ENCODE results near the gene HES7. TPM values are rescaled to one million over a fixed set of nuclear protein-coding genes. Genes with fewer than 3 reads are reported as not detected.

HES7 gene
- polyA plus RNA-seq, 1 donor from 2014 or later = 15.3 TPM

GRCh38 chr17:8100763-8101162 is 23.1 kb downstream of the HES7 start:
- Histone ChIP-seq H4K20me1 (ENCODE audit: insufficient read depth) (no peaks in the 10 kb centered on the region), H3K4me2 (ENCODE audit: low read length) (no peak overlapping the region)

GRCh38 chr17:8100111-8100510 is 23.8 kb downstream of the HES7 start:
- no peak overlapping the region for H3K27ac ChIP-seq (ENCODE audit: low read length)
- H3K79me2 ChIP-seq (replicated peaks; ENCODE audit: insufficient read depth, low read length) = no peaks in the 10 kb centered on the region
- no peak overlapping the region for H3K4me3 ChIP-seq (ENCODE audit: low read length)
- H4K20me1 ChIP-seq (ENCODE audit: insufficient read depth) = no peaks in the 10 kb centered on the region
- no peak overlapping the region for H3K4me2 ChIP-seq (ENCODE audit: low read length)
- H2AFZ ChIP-seq (ENCODE audit: low read depth, low read length) = no peak overlapping the region
- no peak overlapping the region for H3K9ac ChIP-seq (ENCODE audit: low read length)
- H3K9me3 ChIP-seq (ENCODE audit: low read length) = no peaks in the 10 kb centered on the region
- H3F3A ChIP-seq (ENCODE audit: insufficient read depth, low read length, poor library complexity, severe bottlenecking) = no peaks in the 10 kb centered on the region
- no peaks in the 10 kb centered on the region for H3K9me2 ChIP-seq (ENCODE audit: insufficient read depth, low read length)
- H3K27me3 ChIP-seq (ENCODE audit: insufficient read depth, low read depth, low read length) = no peaks in the 10 kb centered on the region
- H3K36me3 ChIP-seq (ENCODE audit: insufficient read depth, low read length) = no peaks in the 10 kb centered on the region
- TF ChIP-seq TAF1 (IDR thresholded peaks at IDR 0.05; ENCODE audit: low read depth) (no peak), EP300 (conservative IDR thresholded peaks at IDR 0.05; ENCODE audit: poor library complexity, severe bottlenecking) (no peak), EZH2 (IDR thresholded peaks at IDR 0.05; ENCODE audit: borderline replicate concordance, insufficient read depth, low read length, poor library complexity, severe bottlenecking) (no peak), REST (IDR thresholded peaks at IDR 0.05; ENCODE audit: borderline replicate concordance) (no peak), CTCF (IDR thresholded peaks at IDR 0.05; ENCODE audit: poor library complexity, severe bottlenecking) (no peak), SMC3 (conservative IDR thresholded peaks at IDR 0.05; ENCODE audit: poor library complexity) (no peak)

More at GRCh38 chr17:8100763-8101162, 23.1 kb downstream of the HES7 start:
- Histone ChIP-seq H3K9me2 (ENCODE audit: insufficient read depth, low read length) (no peaks in the 10 kb centered on the region), H2AFZ (ENCODE audit: low read depth, low read length) (no peak overlapping the region), H3K79me2 (replicated peaks; ENCODE audit: insufficient read depth, low read length) (no peaks in the 10 kb centered on the region), H3K9me3 (ENCODE audit: low read length) (no peaks in the 10 kb centered on the region), H3F3A (ENCODE audit: insufficient read depth, low read length, poor library complexity, severe bottlenecking) (no peaks in the 10 kb centered on the region), H3K27ac (ENCODE audit: low read length) (no peak overlapping the region), H3K9ac (ENCODE audit: low read length) (no peak overlapping the region), H3K36me3 (ENCODE audit: insufficient read depth, low read length) (no peaks in the 10 kb centered on the region), H3K4me3 (ENCODE audit: low read length) (no peak overlapping the region), H3K27me3 (ENCODE audit: insufficient read depth, low read depth, low read length) (no peaks in the 10 kb centered on the region)
- no peak for TF ChIP-seq EP300 (conservative IDR thresholded peaks at IDR 0.05; ENCODE audit: poor library complexity, severe bottlenecking)
- TF ChIP-seq RAD21 (conservative IDR thresholded peaks at IDR 0.05) = no peak
- no peak for TF ChIP-seq TAF1 (IDR thresholded peaks at IDR 0.05; ENCODE audit: low read depth)
- TF ChIP-seq SMC3 (conservative IDR thresholded peaks at IDR 0.05; ENCODE audit: poor library complexity) = no peak
- no peak for TF ChIP-seq POLR2AphosphoS5 (IDR thresholded peaks at IDR 0.05)
- no peak for TF ChIP-seq MXI1 (conservative IDR thresholded peaks at IDR 0.05; ENCODE audit: poor library complexity, severe bottlenecking)
- TF ChIP-seq EZH2 (IDR thresholded peaks at IDR 0.05; ENCODE audit: borderline replicate concordance, insufficient read depth, low read length, poor library complexity, severe bottlenecking) = no peak
- TF ChIP-seq REST (IDR thresholded peaks at IDR 0.05; ENCODE audit: borderline replicate concordance) = no peak
- no peak for TF ChIP-seq CTCF (IDR thresholded peaks at IDR 0.05; ENCODE audit: poor library complexity, severe bottlenecking)

Measured in neural cell (in vitro differentiated cells).